ENCODE measurements around the gene MVK.

DNA sequence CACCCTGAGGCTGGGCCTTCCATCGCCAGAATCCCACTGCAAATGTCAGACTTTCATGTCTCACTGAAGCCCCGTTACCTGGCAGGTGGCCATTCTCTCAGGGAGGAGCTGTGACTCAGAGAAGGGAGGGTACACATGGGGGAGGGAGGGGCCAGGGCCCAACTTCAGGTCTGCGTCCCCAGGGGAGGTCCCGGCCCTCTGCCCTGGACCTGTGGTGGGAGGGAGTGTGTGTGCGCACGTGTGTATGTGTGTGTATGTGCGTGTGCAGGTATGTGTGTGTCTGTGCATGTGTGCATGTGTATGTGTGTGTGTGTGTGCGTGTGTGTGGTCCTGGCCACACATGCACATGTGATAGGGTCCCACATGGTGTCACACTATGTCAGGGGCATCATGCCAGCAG lies 50.9 kb downstream of the MVK start:
- TF ChIP-seq, protein P1, sequence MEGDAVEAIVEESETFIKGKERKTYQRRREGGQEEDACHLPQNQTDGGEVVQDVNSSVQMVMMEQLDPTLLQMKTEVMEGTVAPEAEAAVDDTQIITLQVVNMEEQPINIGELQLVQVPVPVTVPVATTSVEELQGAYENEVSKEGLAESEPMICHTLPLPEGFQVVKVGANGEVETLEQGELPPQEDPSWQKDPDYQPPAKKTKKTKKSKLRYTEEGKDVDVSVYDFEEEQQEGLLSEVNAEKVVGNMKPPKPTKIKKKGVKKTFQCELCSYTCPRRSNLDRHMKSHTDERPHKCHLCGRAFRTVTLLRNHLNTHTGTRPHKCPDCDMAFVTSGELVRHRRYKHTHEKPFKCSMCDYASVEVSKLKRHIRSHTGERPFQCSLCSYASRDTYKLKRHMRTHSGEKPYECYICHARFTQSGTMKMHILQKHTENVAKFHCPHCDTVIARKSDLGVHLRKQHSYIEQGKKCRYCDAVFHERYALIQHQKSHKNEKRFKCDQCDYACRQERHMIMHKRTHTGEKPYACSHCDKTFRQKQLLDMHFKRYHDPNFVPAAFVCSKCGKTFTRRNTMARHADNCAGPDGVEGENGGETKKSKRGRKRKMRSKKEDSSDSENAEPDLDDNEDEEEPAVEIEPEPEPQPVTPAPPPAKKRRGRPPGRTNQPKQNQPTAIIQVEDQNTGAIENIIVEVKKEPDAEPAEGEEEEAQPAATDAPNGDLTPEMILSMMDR (conservative IDR thresholded peaks at IDR 0.05; ENCODE audit: low read depth, low read length), result no peak
- no peak for TF ChIP-seq POLR2A (IDR thresholded peaks at IDR 0.05; ENCODE audit: low read depth, low read length)
- no peak for TF ChIP-seq SMC3 (IDR thresholded peaks at IDR 0.05; ENCODE audit: low read depth, low read length)
- TF ChIP-seq NFE2L2 (IDR thresholded peaks at IDR 0.05; ENCODE audit: low read depth, low read length), result no peak
- TF ChIP-seq RAD21 (IDR thresholded peaks at IDR 0.05; ENCODE audit: low read length), result no peak
- no peak for TF ChIP-seq RCOR1 (IDR thresholded peaks at IDR 0.05; ENCODE audit: insufficient replicate concordance, low read length)
- TF ChIP-seq CEBPB (IDR thresholded peaks at IDR 0.05; ENCODE audit: low read depth, low read length), result no peak
- no peak for TF ChIP-seq MXI1 (IDR thresholded peaks at IDR 0.05; ENCODE audit: borderline replicate concordance, low read depth, low read length)
- no peak for TF ChIP-seq BHLHE40 (IDR thresholded peaks at IDR 0.05; ENCODE audit: low read depth, low read length)
- TF ChIP-seq RFX5 (IDR thresholded peaks at IDR 0.05; ENCODE audit: low read depth, low read length), result no peak
